Astrocyte of the cerebellum (primary cell): ENCODE data around the gene KDM2A.
A peak's percentile ranks its signal among the peaks of the same experiment; 100 is the strongest.

ENCODE experiments used
- DNase-seq: peaks from one replicate; pipeline ENCODE4 v3.0.0-alpha.2; 2011; ENCODE audit warnings: low read depth
- H3K4me3 ChIP-seq: 2 replicates; pipeline ENCODE4 v1.5.1; 2011; ENCODE audit warnings: mild to moderate bottlenecking, low read depth, low read length, moderate library complexity
- in situ Hi-C: cut with HindIII; loops from 2 replicates; pipeline ENCODE4 v1.10.0; 2017; ENCODE audit warnings: low sequenced_read_pairs
- TF ChIP-seq, protein P1 (sequence below): IDR thresholded peaks from 2 replicates; pipeline ENCODE4 v1.5.1; 2012; ENCODE audit warnings: low read length, low read depth, moderate library complexity, mild to moderate bottlenecking; ENCODE audit errors: missing control alignments

KDM2A gene

DNA sequence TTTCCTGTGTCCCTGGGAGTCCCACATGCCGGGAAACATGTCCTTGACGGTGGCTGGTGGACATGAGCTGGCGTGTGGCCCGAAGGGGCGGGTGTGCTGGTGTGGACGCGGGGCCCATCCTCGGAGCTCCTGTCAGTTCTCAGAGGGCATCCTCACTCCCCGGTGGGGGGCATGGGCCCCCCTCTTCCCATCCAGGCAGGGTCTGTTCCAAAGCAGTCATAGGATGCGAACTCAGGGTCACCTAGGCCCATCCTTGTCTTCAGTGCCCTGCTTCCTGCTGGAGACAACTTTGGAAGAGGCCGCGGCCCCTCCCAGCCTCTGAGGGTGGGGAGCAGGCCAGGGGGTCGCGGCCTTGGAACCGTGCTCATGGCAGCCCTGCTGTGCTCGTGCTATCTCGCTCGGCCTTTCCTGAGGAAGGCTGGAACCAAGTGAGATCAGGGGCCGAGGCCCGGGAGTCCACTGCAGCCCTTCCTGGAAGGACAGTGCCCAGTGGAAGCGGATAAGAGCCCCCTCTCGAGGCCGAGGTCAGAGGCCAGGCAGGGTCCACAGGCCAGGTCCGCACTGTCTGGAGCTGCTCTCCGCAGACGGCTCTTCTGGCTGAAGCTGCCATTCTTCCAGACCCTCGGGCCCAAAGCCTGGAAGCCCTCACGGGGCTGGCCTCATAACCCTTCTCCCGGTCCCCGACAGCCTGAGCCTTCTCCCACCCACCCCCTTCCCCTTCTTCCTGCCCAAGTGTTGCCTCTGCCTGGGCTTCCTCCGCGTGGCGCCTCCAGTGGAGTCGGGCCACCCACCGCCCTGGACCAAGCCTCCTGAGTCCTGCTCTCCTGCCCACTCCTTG lies 155.9 kb downstream of the KDM2A start:
- in situ Hi-C loops, result no loop called here
- TF ChIP-seq, protein P1, sequence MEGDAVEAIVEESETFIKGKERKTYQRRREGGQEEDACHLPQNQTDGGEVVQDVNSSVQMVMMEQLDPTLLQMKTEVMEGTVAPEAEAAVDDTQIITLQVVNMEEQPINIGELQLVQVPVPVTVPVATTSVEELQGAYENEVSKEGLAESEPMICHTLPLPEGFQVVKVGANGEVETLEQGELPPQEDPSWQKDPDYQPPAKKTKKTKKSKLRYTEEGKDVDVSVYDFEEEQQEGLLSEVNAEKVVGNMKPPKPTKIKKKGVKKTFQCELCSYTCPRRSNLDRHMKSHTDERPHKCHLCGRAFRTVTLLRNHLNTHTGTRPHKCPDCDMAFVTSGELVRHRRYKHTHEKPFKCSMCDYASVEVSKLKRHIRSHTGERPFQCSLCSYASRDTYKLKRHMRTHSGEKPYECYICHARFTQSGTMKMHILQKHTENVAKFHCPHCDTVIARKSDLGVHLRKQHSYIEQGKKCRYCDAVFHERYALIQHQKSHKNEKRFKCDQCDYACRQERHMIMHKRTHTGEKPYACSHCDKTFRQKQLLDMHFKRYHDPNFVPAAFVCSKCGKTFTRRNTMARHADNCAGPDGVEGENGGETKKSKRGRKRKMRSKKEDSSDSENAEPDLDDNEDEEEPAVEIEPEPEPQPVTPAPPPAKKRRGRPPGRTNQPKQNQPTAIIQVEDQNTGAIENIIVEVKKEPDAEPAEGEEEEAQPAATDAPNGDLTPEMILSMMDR, result no peak
- no peak overlapping the region for H3K4me3 ChIP-seq
- DNase-seq, result no peak

DNA sequence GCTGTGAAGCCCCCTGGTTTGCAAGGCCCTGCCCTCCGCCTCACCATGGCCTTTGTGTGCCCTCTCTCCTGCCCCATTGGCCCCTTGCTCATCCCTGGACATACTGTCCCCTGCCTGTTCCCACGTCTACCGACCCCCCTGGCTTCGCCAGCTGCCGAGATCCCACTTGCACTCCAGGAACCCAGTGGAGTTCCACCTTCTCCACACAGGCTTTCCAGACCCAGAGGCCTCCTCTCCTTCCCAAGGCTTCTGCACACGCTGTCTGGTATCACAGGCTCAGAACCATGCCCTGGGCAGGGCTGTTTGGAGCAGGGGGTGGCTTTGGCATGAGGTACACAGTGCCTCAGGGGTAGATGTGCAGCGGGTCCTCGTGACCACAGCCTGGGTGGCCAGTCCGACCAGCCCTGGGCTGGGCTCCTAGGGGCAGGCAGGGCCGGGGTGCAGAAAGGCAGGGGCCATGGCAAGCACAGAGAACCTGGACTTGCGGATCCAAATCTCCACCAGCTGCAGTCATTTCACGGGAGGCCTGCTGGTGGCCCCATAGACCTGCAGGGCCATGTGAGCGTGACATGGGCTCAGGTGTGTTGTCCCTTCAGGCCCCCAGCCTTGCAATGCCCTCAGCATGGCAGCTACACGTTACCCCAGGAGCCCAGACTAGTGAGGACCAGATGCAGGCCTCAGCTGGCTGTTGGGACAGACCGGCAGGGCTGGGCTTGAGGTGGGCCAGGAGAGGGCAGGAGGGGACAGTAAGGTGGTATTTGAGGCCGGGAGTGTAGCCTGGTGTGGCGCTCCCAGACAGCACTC lies 156.7 kb downstream of the KDM2A start:
- in situ Hi-C loops, result no loop called here
- TF ChIP-seq, protein P1, result no peak
- DNase-seq, result no peak
- no peak overlapping the region for H3K4me3 ChIP-seq

DNA sequence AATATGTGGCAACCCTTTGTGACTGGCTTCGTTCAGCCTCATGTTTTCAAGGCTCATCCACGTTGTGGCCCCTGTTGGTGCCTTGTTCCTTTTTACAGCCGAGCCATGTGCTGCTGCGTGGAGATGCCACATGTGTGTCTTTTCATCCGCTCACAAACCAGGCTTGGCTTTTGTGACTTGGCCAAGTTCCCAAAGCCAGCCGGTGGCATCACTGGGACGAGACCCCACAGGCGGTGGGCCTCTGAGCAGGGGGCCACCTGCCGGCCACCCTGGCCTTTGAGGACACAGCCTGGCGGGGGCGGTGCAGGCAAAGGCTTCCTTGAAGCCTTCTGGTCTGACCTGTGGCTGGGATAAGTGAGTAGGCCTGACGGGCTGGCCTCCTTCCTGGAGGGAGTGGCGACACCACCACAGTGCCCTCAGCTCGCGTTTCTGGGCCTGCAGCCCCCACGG lies 157.7 kb downstream of the KDM2A start:
- DNase-seq, result no peak
- in situ Hi-C loops, result no loop called here
- TF ChIP-seq, protein P1, result peak; percentile 21
- H3K4me3 ChIP-seq, result no peak overlapping the region

GRCh38 chr11:67277231-67277961 lies 158.3 kb downstream of the KDM2A start:
- DNase-seq, result no peak
- H3K4me3 ChIP-seq, result peak overlapping the region; percentile 23
- in situ Hi-C loops, result no loop called here
- TF ChIP-seq, protein P1, result no peak

DNA sequence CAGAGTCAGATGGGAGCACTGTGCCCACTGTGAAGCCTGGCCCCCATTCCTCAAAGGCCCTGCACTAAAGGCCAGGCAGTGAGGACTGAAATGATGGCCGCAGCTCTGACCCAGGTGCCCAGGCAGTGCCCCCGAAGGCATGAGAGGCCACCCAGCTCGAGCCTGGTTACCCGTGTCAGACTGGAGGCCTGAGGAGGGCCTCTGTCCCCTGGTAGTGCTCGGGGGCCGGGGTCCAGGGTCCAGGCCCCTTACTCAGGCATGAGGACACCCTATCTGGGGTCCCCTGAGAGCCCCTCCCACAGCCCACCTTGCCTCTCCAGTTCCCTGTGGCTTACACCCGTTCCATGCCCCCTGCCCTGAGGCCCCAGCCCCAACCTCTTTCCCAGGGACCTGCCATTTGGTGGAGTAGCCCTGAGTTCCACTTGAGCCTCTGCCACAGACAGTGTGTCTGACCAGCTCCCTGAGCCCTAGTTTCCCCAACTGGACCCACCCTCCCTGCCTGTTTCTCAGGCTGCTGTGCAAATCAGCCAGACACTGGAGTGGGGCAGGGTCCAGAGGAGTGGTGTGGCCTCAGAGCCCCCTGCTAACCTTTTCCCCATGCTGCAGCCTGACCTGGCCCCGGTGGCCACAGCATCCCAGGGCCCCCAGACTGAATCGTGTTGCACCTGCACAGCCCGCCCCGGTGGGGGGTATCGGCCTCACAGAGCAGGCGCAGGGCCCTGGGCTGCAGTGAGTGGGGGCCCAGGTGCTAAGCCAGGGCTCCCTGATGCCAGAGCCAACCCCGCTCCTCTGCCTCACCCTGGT lies 159.3 kb downstream of the KDM2A start:
- TF ChIP-seq, protein P1, result no peak
- no peak for DNase-seq
- in situ Hi-C loops, result no loop called here
- no peak overlapping the region for H3K4me3 ChIP-seq
